Measurements from ENCODE around the gene TMEM178A.

- no peak for TF ChIP-seq CTCF (IDR thresholded peaks at IDR 0.05)
- no peak for TF ChIP-seq POLR2A (IDR thresholded peaks at IDR 0.05)
These were observed 2.2 kb downstream of the TMEM178A start for GRCh38 chr2:39667886-39668276.
